Occipital lobe (tissue), 2 donors: ENCODE results near the gene UNC119. TPM values are rescaled to one million over a fixed set of nuclear protein-coding genes. Genes with fewer than 3 reads are reported as not detected.

Source experiments
- DNase-seq: peaks from one replicate; lab custom pipeline; 2025; lab: John Stamatoyannopoulos, UW
- total RNA-seq: library from RNA; depleted of rRNA; stranded (reverse); fragments of >200 nt; gene quantifications from one replicate; pipeline ENCODE4 v1.2.3, GENCODE V29; 2014

The UNC119 gene
- total RNA-seq, 1 donor from 2014 or later: 31.5 TPM

DNA sequence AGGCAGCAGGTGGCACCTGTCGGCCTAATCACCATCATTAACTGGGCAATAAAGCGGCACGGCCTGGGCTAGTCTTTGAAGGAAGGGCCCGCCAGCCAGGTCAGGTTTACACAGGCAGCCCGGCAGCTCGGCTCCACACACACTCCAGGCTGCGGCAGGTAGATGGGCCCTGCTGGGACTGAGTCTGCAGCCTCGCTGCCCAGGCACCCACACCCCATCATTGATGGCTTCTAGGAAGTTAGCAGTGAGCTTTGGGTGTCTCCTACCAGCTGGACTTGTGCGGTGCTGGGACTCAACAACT lies 53.1 kb downstream of the UNC119 start:
- DNase-seq: no peak

DNA sequence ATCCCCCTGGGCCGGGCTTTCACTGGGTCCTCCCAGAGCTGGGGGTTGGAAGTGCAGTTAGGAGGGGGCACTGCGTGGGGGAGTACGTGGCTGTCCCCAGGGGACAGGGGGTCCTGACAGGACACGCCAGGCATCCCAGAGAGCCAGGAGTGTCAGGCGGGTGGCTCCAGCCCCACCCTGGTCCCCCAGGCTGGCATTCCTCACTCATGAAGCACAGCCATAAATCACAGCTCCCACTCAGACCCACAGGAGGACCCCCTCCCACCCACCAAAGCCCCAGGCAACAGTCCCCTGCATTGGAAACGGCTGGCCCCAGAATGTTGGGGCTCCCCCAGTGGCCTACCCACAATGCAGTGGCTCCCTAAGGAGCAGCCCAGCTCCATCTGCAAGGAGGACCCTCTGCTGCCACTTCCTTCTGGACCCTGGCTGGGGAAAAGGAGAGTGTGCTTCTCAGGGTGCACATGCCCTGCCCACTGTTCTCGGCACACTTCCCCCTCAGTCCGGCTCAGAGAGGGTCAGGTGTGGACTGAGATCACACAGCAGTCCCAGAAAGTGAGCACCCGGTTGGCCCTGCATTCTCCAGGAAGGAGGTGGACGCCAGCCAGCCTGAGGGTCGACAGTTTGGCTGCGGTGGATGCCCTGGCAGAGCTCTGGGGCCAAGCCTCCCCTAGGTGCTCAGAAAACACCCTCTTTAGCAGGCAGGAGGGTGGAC lies 53.6 kb downstream of the UNC119 start:
- no peak for DNase-seq

DNA sequence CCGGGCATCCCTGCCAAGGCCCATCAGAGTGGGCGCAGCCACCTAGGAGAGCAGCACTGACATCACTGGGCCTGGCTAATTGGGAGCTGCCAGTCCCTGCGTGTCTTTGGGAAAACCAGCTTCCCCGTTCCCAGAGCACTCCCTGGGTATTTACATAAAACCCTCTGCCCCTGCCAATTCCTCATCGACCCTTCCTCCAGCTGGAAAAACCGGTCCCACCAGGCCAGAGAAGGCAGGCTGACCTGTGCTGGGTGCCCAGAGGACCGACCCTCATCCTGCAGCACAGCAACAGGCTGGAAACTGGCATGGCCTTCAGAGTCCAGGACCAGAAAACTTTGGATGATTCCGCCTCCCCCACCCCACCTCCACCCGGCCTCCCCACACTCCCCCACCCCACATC lies 54.5 kb downstream of the UNC119 start:
- DNase-seq: no peak

Other genes with a start within 250 kb of the UNC119 start
- gene TMEM97, start 233.4 kb downstream of the UNC119 start, total RNA-seq: 24.6 TPM
- 29.6 TPM for gene IFT20, start 217.2 kb downstream of the UNC119 start, total RNA-seq
- gene TNFAIP1, start 216.9 kb downstream of the UNC119 start, total RNA-seq: 25.9 TPM
- 39.6 TPM for gene POLDIP2, start 195.1 kb downstream of the UNC119 start, total RNA-seq
- gene SEBOX, start 187.4 kb downstream of the UNC119 start, total RNA-seq: not detected
- gene VTN, start 182.3 kb downstream of the UNC119 start, total RNA-seq: 0.31 TPM
- gene SARM1, start 180.9 kb downstream of the UNC119 start, total RNA-seq: 17.8 TPM
- 21.1 TPM for gene SLC46A1, start 146.4 kb downstream of the UNC119 start, total RNA-seq
- gene SLC13A2, start 79.0 kb downstream of the UNC119 start, total RNA-seq: not detected
- not detected for gene FOXN1, start 46.3 kb downstream of the UNC119 start, total RNA-seq
- gene PIGS, start 18.9 kb upstream of the UNC119 start, total RNA-seq: 12.8 TPM
- gene ALDOC, start 24.3 kb upstream of the UNC119 start, total RNA-seq: 78.1 TPM
- gene SPAG5, start 46.4 kb upstream of the UNC119 start, total RNA-seq: 4.7 TPM
- gene RSKR, start 61.6 kb upstream of the UNC119 start, total RNA-seq: 16.5 TPM
- gene BLTP2, start 92.5 kb upstream of the UNC119 start, total RNA-seq: 83.8 TPM
- gene SDF2, start 109.3 kb upstream of the UNC119 start, total RNA-seq: 33.5 TPM
- gene SUPT6H, start 109.6 kb upstream of the UNC119 start, total RNA-seq: 32.3 TPM
- 3.3 TPM for gene PROCA1, start 159.3 kb upstream of the UNC119 start, total RNA-seq
- 10.6 TPM for gene RAB34, start 165.2 kb upstream of the UNC119 start, total RNA-seq
- gene RPL23A, start 167.4 kb upstream of the UNC119 start, total RNA-seq: 414 TPM
- not detected for gene TLCD1, start 173.6 kb upstream of the UNC119 start, total RNA-seq
- gene NEK8, start 176.2 kb upstream of the UNC119 start, total RNA-seq: 0.62 TPM
- gene TRAF4, start 191.4 kb upstream of the UNC119 start, total RNA-seq: 35.6 TPM